Endodermal cell (in vitro differentiated cells): Measurements from ENCODE around the gene DLG3. TPM values are rescaled to one million over a fixed set of nuclear protein-coding genes. Genes with fewer than 3 reads are reported as not detected.

Source experiments
- DNase-seq: peaks from one replicate; pipeline ENCODE4 v3.0.0-alpha.2; 2017
- H3K27ac ChIP-seq: 2 replicates; pipeline ENCODE4 v1.5.1; 2013; ENCODE audit warnings: mild to moderate bottlenecking, low read depth, low read length, moderate library complexity
- H3K27me3 ChIP-seq: 2 replicates; pipeline ENCODE4 v1.6.1; 2013; ENCODE audit warnings: mild to moderate bottlenecking, low read length, moderate library complexity; ENCODE audit not compliant: insufficient read depth, control insufficient read depth, poor library complexity, severe bottlenecking
- H3K36me3 ChIP-seq: 2 replicates; pipeline ENCODE4 v1.7.0; 2013; ENCODE audit warnings: mild to moderate bottlenecking, low read length, moderate library complexity; ENCODE audit not compliant: control insufficient read depth, insufficient read depth
- H3K4me1 ChIP-seq: one replicate; pipeline ENCODE4 v1.7.0; 2013; ENCODE audit warnings: low read length; ENCODE audit not compliant: control insufficient read depth, insufficient read depth
- H3K4me3 ChIP-seq: 2 replicates; pipeline ENCODE4 v1.5.1; 2013; ENCODE audit warnings: mild to moderate bottlenecking, low read length, moderate library complexity
- H3K9ac ChIP-seq: 2 replicates; pipeline ENCODE4 v1.6.1; 2013; ENCODE audit warnings: mild to moderate bottlenecking, low read length, moderate library complexity; ENCODE audit not compliant: poor library complexity, severe bottlenecking; ENCODE audit errors: extremely low read depth
- H3K9me3 ChIP-seq: 2 replicates; pipeline ENCODE4 v1.6.1; 2013; ENCODE audit warnings: mild to moderate bottlenecking, low read length, moderate library complexity; ENCODE audit not compliant: control insufficient read depth
- H3K27ac Mint-ChIP-seq: 2 replicates; pipeline ENCODE4 v1.8.0; 2020; ENCODE audit warnings: mixed read lengths
- H3K27me3 Mint-ChIP-seq: 2 replicates; pipeline ENCODE4 v1.8.0; 2021; ENCODE audit warnings: mild to moderate bottlenecking, mixed read lengths; ENCODE audit not compliant: insufficient read depth
- H3K36me3 Mint-ChIP-seq: 2 replicates; pipeline ENCODE4 v1.8.0; 2020; ENCODE audit warnings: low read depth, mixed read lengths
- H3K4me1 Mint-ChIP-seq: 2 replicates; pipeline ENCODE4 v1.8.0; 2020; ENCODE audit warnings: mixed read lengths
- H3K4me3 Mint-ChIP-seq: 2 replicates; pipeline ENCODE4 v1.8.0; 2020; ENCODE audit warnings: mild to moderate bottlenecking, moderate library complexity, mixed read lengths
- H3K9me3 Mint-ChIP-seq: 2 replicates; pipeline ENCODE4 v1.8.0; 2020; ENCODE audit warnings: mild to moderate bottlenecking, mixed read lengths
- WGBS, 2 experiments: methylation state at CpG; one replicate each; pipeline versions ENCODE4 v1.1.5 to v1.1.7; 2013; ENCODE audit warnings: missing lambda C conversion rate in 2 of 2, mixed read lengths in 1 of 2; ENCODE audit not compliant: insufficient coverage in 1 of 2, insufficient read length in 1 of 2; 5-methylcytosine and 5-hydroxymethylcytosine counted together
- total RNA-seq, 2 donors: library from RNA; stranded (reverse); fragmentation: NEBNext Ultra II Directional in 1 of 2; extraction: Animal tissue kit (Norgen Biotek cat#: 25700) in 1 of 2; gene quantifications; 2 replicates in 1 of 2; 3 replicates in 1 of 2; pipeline ENCODE4 v1.2.1, GENCODE V29; 2021
- TF ChIP-seq, protein P1 (sequence below): fragments of 200-600 bp; sonication (generic); conservative IDR thresholded peaks from 2 replicates; pipeline ENCODE4 v1.5.0; 2021; ENCODE audit warnings: antibody characterized with exemption, mild to moderate bottlenecking

Gene DLG3
- total RNA-seq, 2 donors from 2014 or later = 53.9 to 59.4 TPM

- DNase-seq = no peak
- Histone ChIP-seq H3K36me3 (no peaks in the 10 kb centered on the region), H3K4me1 (no peaks in the 10 kb centered on the region), H3K4me3 (no peak overlapping the region), H3K27ac (no peak overlapping the region), H3K27me3 (no peaks in the 10 kb centered on the region), H3K9me3 (peaks cover 5% of the 10 kb centered on the region), H3K9ac (no peak overlapping the region)
- TF ChIP-seq, protein P1, sequence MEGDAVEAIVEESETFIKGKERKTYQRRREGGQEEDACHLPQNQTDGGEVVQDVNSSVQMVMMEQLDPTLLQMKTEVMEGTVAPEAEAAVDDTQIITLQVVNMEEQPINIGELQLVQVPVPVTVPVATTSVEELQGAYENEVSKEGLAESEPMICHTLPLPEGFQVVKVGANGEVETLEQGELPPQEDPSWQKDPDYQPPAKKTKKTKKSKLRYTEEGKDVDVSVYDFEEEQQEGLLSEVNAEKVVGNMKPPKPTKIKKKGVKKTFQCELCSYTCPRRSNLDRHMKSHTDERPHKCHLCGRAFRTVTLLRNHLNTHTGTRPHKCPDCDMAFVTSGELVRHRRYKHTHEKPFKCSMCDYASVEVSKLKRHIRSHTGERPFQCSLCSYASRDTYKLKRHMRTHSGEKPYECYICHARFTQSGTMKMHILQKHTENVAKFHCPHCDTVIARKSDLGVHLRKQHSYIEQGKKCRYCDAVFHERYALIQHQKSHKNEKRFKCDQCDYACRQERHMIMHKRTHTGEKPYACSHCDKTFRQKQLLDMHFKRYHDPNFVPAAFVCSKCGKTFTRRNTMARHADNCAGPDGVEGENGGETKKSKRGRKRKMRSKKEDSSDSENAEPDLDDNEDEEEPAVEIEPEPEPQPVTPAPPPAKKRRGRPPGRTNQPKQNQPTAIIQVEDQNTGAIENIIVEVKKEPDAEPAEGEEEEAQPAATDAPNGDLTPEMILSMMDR = no peak
- H3K4me1 Mint-ChIP-seq = no peaks in the 10 kb centered on the region
- peaks cover 43% of the 10 kb centered on the region for H3K9me3 Mint-ChIP-seq
- WGBS, 2 experiments = 89% methylated on average over 4 of the region's 5 CpGs; no CpG with 5 or more reads in 1 of the 2 experiments
- no peak overlapping the region for H3K27ac Mint-ChIP-seq
- no peak overlapping the region for H3K4me3 Mint-ChIP-seq
- H3K36me3 Mint-ChIP-seq = no peaks in the 10 kb centered on the region
- H3K27me3 Mint-ChIP-seq = no peaks in the 10 kb centered on the region
Measured at GRCh38 chrX:70554948-70555347, 110.3 kb downstream of the DLG3 start.

Other genes with a start within 250 kb of the DLG3 start
- not detected for gene AWAT1, start 210.2 kb upstream of the DLG3 start, total RNA-seq
- under 1 TPM; 0.22 TPM for gene P2RY4, start 184.6 kb upstream of the DLG3 start, total RNA-seq
- gene ARR3, start 176.5 kb upstream of the DLG3 start, total RNA-seq = not detected
- gene RAB41, start 162.7 kb upstream of the DLG3 start, total RNA-seq = not detected
- gene PDZD11, start 154.9 kb upstream of the DLG3 start, total RNA-seq = 10 to 100 TPM; 28.9 to 29.6 TPM
- gene KIF4A, start 154.7 kb upstream of the DLG3 start, total RNA-seq = 10 to 100 TPM; 27.6 to 40.6 TPM
- gene GDPD2, start 21.5 kb upstream of the DLG3 start, total RNA-seq = 1 to 10 TPM in 1 of 2 donors, under 1 TPM in 1; 0.55 to 1.5 TPM